Gastroesophageal sphincter (tissue), 2 donors: ENCODE results near the gene CLASP2.

Experiments used
- EP300 ChIP-seq: sonication (generic); formaldehyde crosslinking; IDR thresholded peaks from one replicate; pipeline ENCODE4 v1.6.1; 2017; ENCODE audit warnings: antibody characterized with exemption, mild to moderate bottlenecking
- POLR2AphosphoS5 ChIP-seq: sonication (generic); formaldehyde crosslinking; IDR thresholded peaks from one replicate; pipeline ENCODE4 v1.6.1; 2017; ENCODE audit warnings: antibody characterized with exemption

GRCh38 chr3:33648793-33649192 is 69.3 kb downstream of the CLASP2 start:
- TF ChIP-seq POLR2AphosphoS5 (no peak), EP300 (no peak)
